H1 (cell line): ENCODE results near the gene PAPOLA. TPM values are rescaled to one million over a fixed set of nuclear protein-coding genes. Genes with fewer than 3 reads are reported as not detected.

Experiments used
- JUND ChIP-seq: IDR thresholded peaks from 2 replicates; pipeline ENCODE4 v1.6.1; 2011; ENCODE audit warnings: mild to moderate bottlenecking, improper control_type of control experiment, low read length
- MAFK ChIP-seq: IDR thresholded peaks from 2 replicates; pipeline ENCODE4 v1.6.1; 2012; ENCODE audit warnings: low read depth, mild to moderate bottlenecking, improper control_type of control experiment, low read length
- RAD21 ChIP-seq, 2 experiments: IDR thresholded peaks in 1 of 2; conservative IDR thresholded peaks in 1 of 2; 2 replicates each; pipeline ENCODE4 v1.6.1; 2011; ENCODE audit warnings: low read depth in 2 of 2, low read length in 2 of 2, improper control_type of control experiment in 1 of 2, inconsistent platforms in 1 of 2, mild to moderate bottlenecking in 1 of 2, moderate library complexity in 1 of 2
- SP2 ChIP-seq: IDR thresholded peaks from 2 replicates; pipeline ENCODE4 v1.6.1; 2012; ENCODE audit warnings: mild to moderate bottlenecking, low read length, inconsistent platforms
- TCF12 ChIP-seq: IDR thresholded peaks from 2 replicates; pipeline ENCODE4 v1.6.1; 2011; ENCODE audit warnings: low read depth, mild to moderate bottlenecking, low read length
- polyA plus RNA-seq, 7 experiments: library from polyadenylated mRNA; depleted of rRNA in 3 of 7; stranded (reverse) in 5 of 7; unstranded in 2 of 7; fragments of >200 nt in 5 of 7; fragments of 200-250 nt in 2 of 7; gene quantifications; 1 replicate in 5 of 7; 2 replicates in 1 of 7; 4 replicates in 1 of 7; pipeline versions ENCODE4 v1.2.1 to v1.2.3, GENCODE V29; 2011 to 2013; ENCODE audit warnings: missing spikeins in 2 of 7, mixed read lengths in 2 of 7
- total RNA-seq: library from RNA; stranded (reverse); fragmentation: NEBNext Ultra II Directional; extraction: Animal tissue kit (Norgen Biotek cat#: 25700); gene quantifications from 2 replicates; pipeline ENCODE4 v1.2.1, GENCODE V29; 2021
- TF ChIP-seq, protein P1 (sequence below), 3 experiments: IDR thresholded peaks; 1 replicate in 2 of 3; 2 replicates in 1 of 3; pipeline versions ENCODE4 v1.5.1 to v1.6.1; 2011; ENCODE audit warnings: low read length in 3 of 3, mild to moderate bottlenecking in 3 of 3, inconsistent platforms in 2 of 3, low read depth in 1 of 3, moderate library complexity in 1 of 3; ENCODE audit not compliant: insufficient read depth in 1 of 3; ENCODE audit errors: control extremely low read depth in 1 of 3

Gene PAPOLA
- total and polyA plus RNA-seq, 2 of the 8 experiments (the other 6 are each of a cell fraction or from before 2014, with no cell fraction given) = 163 to 239 TPM

DNA sequence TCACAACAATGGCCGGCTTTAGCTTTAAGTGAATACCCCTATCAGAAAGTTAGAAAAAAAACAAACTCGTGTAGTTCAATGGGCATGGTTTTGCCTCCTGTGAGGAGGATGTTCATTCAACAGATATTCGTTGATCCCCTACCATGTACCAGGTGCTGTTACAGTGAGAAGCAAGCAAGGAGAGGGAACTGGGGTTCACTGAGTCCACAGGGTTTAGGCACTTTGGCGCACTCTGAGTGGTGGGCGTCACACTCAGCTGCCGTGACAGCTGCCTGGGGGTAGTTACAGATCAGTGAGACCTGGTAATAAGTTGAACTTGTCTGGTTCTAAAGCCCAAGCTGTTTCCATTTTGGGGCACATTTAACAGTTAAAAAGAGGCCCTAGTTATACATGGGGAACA is 74.2 kb downstream of the PAPOLA start (continued):
- TF ChIP-seq, protein P1, sequence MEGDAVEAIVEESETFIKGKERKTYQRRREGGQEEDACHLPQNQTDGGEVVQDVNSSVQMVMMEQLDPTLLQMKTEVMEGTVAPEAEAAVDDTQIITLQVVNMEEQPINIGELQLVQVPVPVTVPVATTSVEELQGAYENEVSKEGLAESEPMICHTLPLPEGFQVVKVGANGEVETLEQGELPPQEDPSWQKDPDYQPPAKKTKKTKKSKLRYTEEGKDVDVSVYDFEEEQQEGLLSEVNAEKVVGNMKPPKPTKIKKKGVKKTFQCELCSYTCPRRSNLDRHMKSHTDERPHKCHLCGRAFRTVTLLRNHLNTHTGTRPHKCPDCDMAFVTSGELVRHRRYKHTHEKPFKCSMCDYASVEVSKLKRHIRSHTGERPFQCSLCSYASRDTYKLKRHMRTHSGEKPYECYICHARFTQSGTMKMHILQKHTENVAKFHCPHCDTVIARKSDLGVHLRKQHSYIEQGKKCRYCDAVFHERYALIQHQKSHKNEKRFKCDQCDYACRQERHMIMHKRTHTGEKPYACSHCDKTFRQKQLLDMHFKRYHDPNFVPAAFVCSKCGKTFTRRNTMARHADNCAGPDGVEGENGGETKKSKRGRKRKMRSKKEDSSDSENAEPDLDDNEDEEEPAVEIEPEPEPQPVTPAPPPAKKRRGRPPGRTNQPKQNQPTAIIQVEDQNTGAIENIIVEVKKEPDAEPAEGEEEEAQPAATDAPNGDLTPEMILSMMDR (IDR thresholded peaks at IDR 0.05; ENCODE audit: control extremely low read depth in 1 of 3, insufficient read depth in 1 of 3, low read depth in 1 of 3, low read length in 3 of 3) = no peak
- TF ChIP-seq RAD21 (IDR thresholded peaks at IDR 0.05 in 1 of 2, conservative IDR thresholded peaks at IDR 0.05 in 1 of 2; ENCODE audit: low read depth in 2 of 2, low read length in 2 of 2) = no peak
- no peak for TF ChIP-seq MAFK
- TF ChIP-seq TCF12 = no peak
- TF ChIP-seq SP2 = no peak
- no peak for TF ChIP-seq JUND
